IMR-90 (cell line): ENCODE data around the gene OPRL1. TPM values are rescaled to one million over a fixed set of nuclear protein-coding genes. Genes with fewer than 3 reads are reported as not detected.
A peak's percentile ranks its signal among the peaks of the same experiment; 100 is the strongest.

Source experiments
- ATAC-seq: fragments of 200-7000 bp; cut with Tn5 transposase; 2 replicates; pipeline ENCODE4 v1.9.1; 2020; ENCODE audit warnings: low read depth, mild to moderate bottlenecking, moderate library complexity
- BruUV-seq: library from RNA; stranded (reverse); fragments of 400-500 nt; replicated peaks from 2 replicates; lab custom pipeline; 2021; lab: Mats Ljungman, UMichigan
- CTCF ChIA-PET: fragments of 300-600 bp; formaldehyde crosslinking; extraction: SDS; loops from one replicate; lab custom pipeline; 2021; ENCODE audit warnings: antibody characterized with exemption; lab: Yijun Ruan, JAX
- POLR2A ChIA-PET: fragments of 300-600 bp; sonication (Branson Sonifier 250); formaldehyde crosslinking; loops from one replicate; lab custom pipeline; 2022; ENCODE audit warnings: antibody characterized with exemption; ENCODE audit not compliant: unreplicated experiment; lab: Charles Lee
- DNase-seq: peaks from one replicate; pipeline ENCODE4 v3.0.0; 2013
- H2AFZ ChIP-seq: replicated peaks from 2 replicates; pipeline ENCODE3; 2013; ENCODE audit warnings: low read length, mild to moderate bottlenecking; ENCODE audit not compliant: poor library complexity
- H2AK5ac ChIP-seq: 2 replicates; pipeline ENCODE4 v1.6.1; 2013; ENCODE audit warnings: low read depth, low read length, inconsistent platforms
- H2AK9ac ChIP-seq: replicated peaks from 2 replicates; pipeline ENCODE3; 2013; ENCODE audit warnings: mild to moderate bottlenecking, low read depth, low read length, moderate library complexity; ENCODE audit not compliant: poor library complexity
- H2BK120ac ChIP-seq: 2 replicates; pipeline ENCODE4 v1.6.1; 2013; ENCODE audit warnings: low read depth, low read length, inconsistent platforms
- H2BK15ac ChIP-seq: 3 replicates; pipeline ENCODE4 v1.6.1; 2013; ENCODE audit warnings: low read depth, low read length, inconsistent platforms
- H2BK20ac ChIP-seq: 2 replicates; pipeline ENCODE4 v1.6.1; 2013; ENCODE audit warnings: low read depth, mild to moderate bottlenecking, inconsistent platforms, low read length, moderate library complexity
- H2BK5ac ChIP-seq: 2 replicates; pipeline ENCODE4 v1.6.1; 2013; ENCODE audit warnings: mild to moderate bottlenecking, low read depth, low read length, inconsistent platforms; ENCODE audit not compliant: poor library complexity, severe bottlenecking
- H3K14ac ChIP-seq: replicated peaks from 2 replicates; pipeline ENCODE4 v1.6.1; 2013; ENCODE audit warnings: low read depth, low read length, inconsistent platforms
- H3K18ac ChIP-seq: 2 replicates; pipeline ENCODE4 v1.6.1; 2013; ENCODE audit warnings: low read depth, low read length, control low read depth
- H3K23ac ChIP-seq: 2 replicates; pipeline ENCODE4 v1.6.1; 2013; ENCODE audit warnings: low read depth, low read length, inconsistent platforms
- H3K27ac ChIP-seq: 2 replicates; pipeline ENCODE4 v1.5.1; 2013; ENCODE audit warnings: mild to moderate bottlenecking, control low read depth, low read length; ENCODE audit not compliant: insufficient read depth
- H3K27me3 ChIP-seq: 2 replicates; pipeline ENCODE4 v1.6.1; 2013; ENCODE audit warnings: low read length; ENCODE audit not compliant: control insufficient read depth, insufficient read depth
- H3K36me3 ChIP-seq: 2 replicates; pipeline ENCODE4 v1.6.1; 2013; ENCODE audit warnings: low read length, mixed read lengths; ENCODE audit not compliant: control insufficient read depth, insufficient read depth
- H3K4ac ChIP-seq: 2 replicates; pipeline ENCODE4 v1.6.1; 2013; ENCODE audit warnings: low read depth, low read length, inconsistent platforms
- H3K4me1 ChIP-seq: 2 replicates; pipeline ENCODE4 v1.6.1; 2013; ENCODE audit warnings: low read length, mixed read lengths; ENCODE audit not compliant: control insufficient read depth, insufficient read depth
- H3K4me2 ChIP-seq: 2 replicates; pipeline ENCODE4 v1.6.1; 2013; ENCODE audit warnings: low read depth, mild to moderate bottlenecking, control low read depth, low read length, moderate library complexity
- H3K4me3 ChIP-seq: 2 replicates; pipeline ENCODE4 v1.5.1; 2013; ENCODE audit warnings: low read depth, mild to moderate bottlenecking, control low read depth, low read length, moderate library complexity; ENCODE audit not compliant: insufficient read depth
- H3K56ac ChIP-seq: 2 replicates; pipeline ENCODE4 v1.6.1; 2013; ENCODE audit warnings: low read length, inconsistent platforms; ENCODE audit not compliant: insufficient read depth; ENCODE audit errors: extremely low read depth
- H3K79me1 ChIP-seq, 2 experiments: 2 replicates each; pipeline ENCODE4 v1.6.1; 2013; ENCODE audit warnings: low read length in 2 of 2, inconsistent platforms in 1 of 2, low read depth in 1 of 2
- H3K9ac ChIP-seq: 2 replicates; pipeline ENCODE4 v1.6.1; 2013; ENCODE audit warnings: low read depth, low read length, control low read depth
- H3K9me1 ChIP-seq: 2 replicates; pipeline ENCODE4 v1.6.1; 2013; ENCODE audit warnings: low read length, inconsistent platforms; ENCODE audit not compliant: insufficient read depth
- H3K9me3 ChIP-seq: 2 replicates; pipeline ENCODE4 v1.6.1; 2013; ENCODE audit warnings: low read length; ENCODE audit not compliant: control insufficient read depth, insufficient read depth
- H4K20me1 ChIP-seq: 2 replicates; pipeline ENCODE4 v1.6.1; 2013; ENCODE audit warnings: low read length, inconsistent platforms; ENCODE audit not compliant: insufficient read depth
- H4K5ac ChIP-seq: 2 replicates; pipeline ENCODE4 v1.6.1; 2013; ENCODE audit warnings: mild to moderate bottlenecking, low read depth, low read length, control low read depth
- H4K8ac ChIP-seq, 2 experiments: 2 replicates each; pipeline ENCODE4 v1.6.1; 2013; ENCODE audit warnings: low read depth in 2 of 2, low read length in 2 of 2, control low read depth in 1 of 2, inconsistent platforms in 1 of 2
- H4K91ac ChIP-seq: 2 replicates; pipeline ENCODE4 v1.6.1; 2013; ENCODE audit warnings: low read depth, low read length, inconsistent platforms; ENCODE audit not compliant: insufficient read depth
- BHLHE40 ChIP-seq: fragments of 150-350 bp; IDR thresholded peaks from 2 replicates; pipeline ENCODE4 v1.6.1; 2016; ENCODE audit warnings: mild to moderate bottlenecking, low read depth, low read length
- CEBPB ChIP-seq: IDR thresholded peaks from 2 replicates; pipeline ENCODE4 v1.6.1; 2012; ENCODE audit warnings: low read depth, low read length, improper control_type of control experiment
- CHD1 ChIP-seq: IDR thresholded peaks from 2 replicates; pipeline ENCODE4 v1.6.1; 2012; ENCODE audit warnings: low read depth, low read length, improper control_type of control experiment
- FOS ChIP-seq: fragments of 150-350 bp; IDR thresholded peaks from 2 replicates; pipeline ENCODE4 v1.6.1; 2016; ENCODE audit warnings: low read depth, low read length
- MAZ ChIP-seq: IDR thresholded peaks from 2 replicates; pipeline ENCODE4 v1.6.1; 2012; ENCODE audit warnings: low read depth, mild to moderate bottlenecking, low read length, improper control_type of control experiment, moderate library complexity, borderline replicate concordance
- MXI1 ChIP-seq: IDR thresholded peaks from 2 replicates; pipeline ENCODE4 v1.6.1; 2012; ENCODE audit warnings: low read depth, mild to moderate bottlenecking, low read length, moderate library complexity, borderline replicate concordance
- NFE2L2 ChIP-seq: fragments of 150-350 bp; IDR thresholded peaks from 2 replicates; pipeline ENCODE4 v1.6.1; 2016; ENCODE audit warnings: low read depth, mild to moderate bottlenecking, low read length
- POLR2A ChIP-seq: IDR thresholded peaks from 2 replicates; pipeline ENCODE4 v1.6.1; 2012; ENCODE audit warnings: mild to moderate bottlenecking, low read depth, low read length
- RAD21 ChIP-seq: IDR thresholded peaks from 2 replicates; pipeline ENCODE4 v1.6.1; 2012; ENCODE audit warnings: low read length, improper control_type of control experiment
- RCOR1 ChIP-seq: IDR thresholded peaks from 2 replicates; pipeline ENCODE4 v1.6.1; 2012; ENCODE audit warnings: mild to moderate bottlenecking, low read length, improper control_type of control experiment; ENCODE audit not compliant: insufficient replicate concordance
- RFX5 ChIP-seq: IDR thresholded peaks from 2 replicates; pipeline ENCODE4 v1.8.0; 2012; ENCODE audit warnings: low read depth, mild to moderate bottlenecking, low read length, moderate library complexity
- SMC3 ChIP-seq: fragments of 150-350 bp; IDR thresholded peaks from 2 replicates; pipeline ENCODE4 v1.6.1; 2016; ENCODE audit warnings: low read depth, mild to moderate bottlenecking, antibody characterized with exemption, low read length, moderate library complexity
- WGBS, 2 experiments: methylation state at CpG; one replicate each; pipeline versions ENCODE4 v1.1.5 to v1.1.7; 2013; ENCODE audit warnings: missing lambda C conversion rate in 2 of 2; ENCODE audit not compliant: insufficient read length in 1 of 2; ENCODE audit errors: extremely low coverage in 2 of 2; 5-methylcytosine and 5-hydroxymethylcytosine counted together
- dilution Hi-C: fragments of 300-500 bp; cut with HindIII; formaldehyde crosslinking; loops from one replicate; pipeline ENCODE4 v1.14.3; 2018; ENCODE audit warnings: low sequenced_read_pairs; ENCODE audit not compliant: unreplicated experiment
- in situ Hi-C: fragments of 300-500 bp; cut with MboI; formaldehyde crosslinking; loops from 3 replicates; pipeline ENCODE4 v1.14.3; 2019; ENCODE audit warnings: low sequenced_read_pairs, inconsistent platforms, mixed read lengths
- intact Hi-C: fragments of 100-400 bp; cut with micrococcal nuclease; formaldehyde crosslinking; loops from 2 replicates; pipeline ENCODE4 v1.10.0; 2022
- polyA plus RNA-seq, 3 experiments: library from polyadenylated mRNA; depleted of rRNA; stranded (reverse); fragments of >200 nt; gene quantifications; 2 replicates each; pipeline ENCODE4 v1.2.3, GENCODE V29; 2012; ENCODE audit warnings: low replicate concordance in 1 of 3
- total RNA-seq: library from RNA; depleted of rRNA; stranded (reverse); fragments of >200 nt; gene quantifications from 2 replicates; pipeline ENCODE4 v1.2.3, GENCODE V29; 2012
- TF ChIP-seq, protein P1 (sequence below): fragments of 150-350 bp; IDR thresholded peaks from 2 replicates; pipeline ENCODE4 v1.6.1; 2017; ENCODE audit warnings: mild to moderate bottlenecking, antibody characterized with exemption, low read length, low read depth
- TF ChIP-seq, protein P2 (sequence below): conservative IDR thresholded peaks from 2 replicates; pipeline ENCODE4 v1.5.1; 2012; ENCODE audit warnings: mild to moderate bottlenecking, low read depth, low read length, improper control_type of control experiment
- TF ChIP-seq, protein P3 (sequence below): fragments of 150-350 bp; IDR thresholded peaks from 2 replicates; pipeline ENCODE4 v1.6.1; 2016; ENCODE audit warnings: low read depth, mild to moderate bottlenecking, low read length, moderate library complexity, borderline replicate concordance

Gene OPRL1
- total and polyA plus RNA-seq, 2 of the 4 experiments (the other 2 are of a cell fraction): 0.36 to 1.2 TPM

DNA sequence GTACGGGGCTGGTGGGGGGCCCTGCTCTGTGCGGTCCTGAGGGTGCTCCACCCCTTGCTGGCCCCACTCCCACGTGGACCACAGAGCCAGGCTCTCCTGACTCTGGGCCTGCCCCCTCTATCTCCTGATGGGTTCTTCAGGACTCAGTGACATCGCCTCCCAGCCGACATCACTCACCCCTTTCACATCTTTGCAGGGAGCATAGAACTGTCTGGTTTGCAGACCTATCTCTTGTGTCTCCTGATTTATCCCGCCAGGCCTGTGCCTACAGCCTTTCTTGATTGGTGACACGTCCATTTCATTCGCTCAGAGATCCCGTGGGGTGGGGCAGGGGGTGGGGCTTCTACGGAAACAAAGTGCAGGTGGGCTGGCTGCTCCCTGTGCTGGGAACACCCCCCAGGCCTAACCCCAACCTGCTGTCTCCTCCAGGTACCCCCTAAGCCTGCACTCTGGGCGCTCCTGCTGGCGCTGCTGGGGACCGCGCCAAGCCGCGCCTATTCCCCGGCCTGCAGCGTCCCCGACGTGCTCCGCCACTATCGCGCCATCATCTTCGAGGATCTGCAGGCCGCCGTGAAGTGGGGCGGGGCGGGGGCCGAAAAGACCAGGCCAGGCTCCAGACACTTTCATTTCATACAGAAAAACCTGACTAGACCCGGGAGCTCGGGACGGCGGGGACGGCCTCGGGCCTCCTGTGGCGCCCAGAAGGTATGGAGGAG lies 42.2 kb upstream of the OPRL1 start:
- Histone ChIP-seq H3K9me3 (no peaks in the 10 kb centered on the region), H3K79me1 (no peaks in the 10 kb centered on the region), H3K4me3 (no peak overlapping the region), H3K4me2 (no peak overlapping the region), H3K27ac (no peak overlapping the region), H2AK9ac (peak overlapping the region; percentile 50), H3K9me1 (no peaks in the 10 kb centered on the region), H3K14ac (no peak overlapping the region), H3K56ac (no peak overlapping the region), H2AFZ (peak overlapping the region; percentile 49), H2BK20ac (no peak overlapping the region), H4K20me1 (peaks cover 5% of the 10 kb centered on the region; the same call in 1 of the 2 replicates), H2BK120ac (no peak overlapping the region), H2BK5ac (no peak overlapping the region), H4K8ac (no peak overlapping the region), H3K27me3 (peaks cover 44% of the 10 kb centered on the region), H4K5ac (no peak overlapping the region), H3K4ac (no peak overlapping the region), H2BK15ac (no peak overlapping the region), H3K18ac (no peak overlapping the region), H3K4me1 (peaks cover 5% of the 10 kb centered on the region; the same call in 1 of the 2 replicates), H3K23ac (no peak overlapping the region), H3K9ac (no peak overlapping the region), H3K36me3 (peaks cover 10% of the 10 kb centered on the region), H2AK5ac (no peak overlapping the region), H4K91ac (no peak overlapping the region)
- WGBS, 2 experiments: 13% methylated on average over 24 of the region's 36 CpGs; no CpG with 5 or more reads in 1 of the 2 experiments
- DNase-seq (no peak), ATAC-seq (no peak)
- no TSS peak for BruUV-seq
- intact Hi-C loops (loop anchor here (2.0 kb wide), 1 partner anchor 19 kb away; no protein-coding TSS in a partner anchor), in situ Hi-C loops (no loop called here), dilution Hi-C loops (no loop called here)
- POLR2A ChIA-PET: no interaction called here
- CTCF ChIA-PET: interaction anchor here (0.8 to 1.9 kb wide), 3 partner anchors 10 to 500 kb away, joined by 3 to 6 read pairs (median 3); partner anchors contain the start of gene PTK6
- TF ChIP-seq MAZ (no peak), SMC3 (no peak), RAD21 (no peak), RCOR1 (no peak), CHD1 (no peak), BHLHE40 (no peak), NFE2L2 (no peak), MXI1 (no peak), FOS (no peak), RFX5 (no peak), CEBPB (no peak), POLR2A (no peak)
- TF ChIP-seq, protein P1, sequence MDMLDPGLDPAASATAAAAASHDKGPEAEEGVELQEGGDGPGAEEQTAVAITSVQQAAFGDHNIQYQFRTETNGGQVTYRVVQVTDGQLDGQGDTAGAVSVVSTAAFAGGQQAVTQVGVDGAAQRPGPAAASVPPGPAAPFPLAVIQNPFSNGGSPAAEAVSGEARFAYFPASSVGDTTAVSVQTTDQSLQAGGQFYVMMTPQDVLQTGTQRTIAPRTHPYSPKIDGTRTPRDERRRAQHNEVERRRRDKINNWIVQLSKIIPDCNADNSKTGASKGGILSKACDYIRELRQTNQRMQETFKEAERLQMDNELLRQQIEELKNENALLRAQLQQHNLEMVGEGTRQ: no peak
- TF ChIP-seq, protein P2, sequence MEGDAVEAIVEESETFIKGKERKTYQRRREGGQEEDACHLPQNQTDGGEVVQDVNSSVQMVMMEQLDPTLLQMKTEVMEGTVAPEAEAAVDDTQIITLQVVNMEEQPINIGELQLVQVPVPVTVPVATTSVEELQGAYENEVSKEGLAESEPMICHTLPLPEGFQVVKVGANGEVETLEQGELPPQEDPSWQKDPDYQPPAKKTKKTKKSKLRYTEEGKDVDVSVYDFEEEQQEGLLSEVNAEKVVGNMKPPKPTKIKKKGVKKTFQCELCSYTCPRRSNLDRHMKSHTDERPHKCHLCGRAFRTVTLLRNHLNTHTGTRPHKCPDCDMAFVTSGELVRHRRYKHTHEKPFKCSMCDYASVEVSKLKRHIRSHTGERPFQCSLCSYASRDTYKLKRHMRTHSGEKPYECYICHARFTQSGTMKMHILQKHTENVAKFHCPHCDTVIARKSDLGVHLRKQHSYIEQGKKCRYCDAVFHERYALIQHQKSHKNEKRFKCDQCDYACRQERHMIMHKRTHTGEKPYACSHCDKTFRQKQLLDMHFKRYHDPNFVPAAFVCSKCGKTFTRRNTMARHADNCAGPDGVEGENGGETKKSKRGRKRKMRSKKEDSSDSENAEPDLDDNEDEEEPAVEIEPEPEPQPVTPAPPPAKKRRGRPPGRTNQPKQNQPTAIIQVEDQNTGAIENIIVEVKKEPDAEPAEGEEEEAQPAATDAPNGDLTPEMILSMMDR: no peak
- TF ChIP-seq, protein P3, sequence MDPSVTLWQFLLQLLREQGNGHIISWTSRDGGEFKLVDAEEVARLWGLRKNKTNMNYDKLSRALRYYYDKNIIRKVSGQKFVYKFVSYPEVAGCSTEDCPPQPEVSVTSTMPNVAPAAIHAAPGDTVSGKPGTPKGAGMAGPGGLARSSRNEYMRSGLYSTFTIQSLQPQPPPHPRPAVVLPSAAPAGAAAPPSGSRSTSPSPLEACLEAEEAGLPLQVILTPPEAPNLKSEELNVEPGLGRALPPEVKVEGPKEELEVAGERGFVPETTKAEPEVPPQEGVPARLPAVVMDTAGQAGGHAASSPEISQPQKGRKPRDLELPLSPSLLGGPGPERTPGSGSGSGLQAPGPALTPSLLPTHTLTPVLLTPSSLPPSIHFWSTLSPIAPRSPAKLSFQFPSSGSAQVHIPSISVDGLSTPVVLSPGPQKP: no peak
